ENCODE results near the gene APBB2. TPM values are rescaled to one million over a fixed set of nuclear protein-coding genes. Genes with fewer than 3 reads are reported as not detected.

APBB2 gene
- total and polyA plus RNA-seq, 2 of the 4 experiments (the other 2 are of a cell fraction) = 47.9 to 75.5 TPM

GRCh38 chr4:41124916-41125548, 89.3 kb downstream of the APBB2 start:
- no peak overlapping the region for H2BK15ac ChIP-seq (ENCODE audit: low read depth, low read length)
- no peak overlapping the region for H3K4me3 ChIP-seq (ENCODE audit: insufficient read depth, low read depth, low read length)
- dilution Hi-C loops (cut with HindIII; ENCODE audit: low sequenced_read_pairs, unreplicated experiment) = no loop called here
- CTCF ChIA-PET = no interaction called here
- H2AFZ ChIP-seq (replicated peaks; ENCODE audit: low read length, poor library complexity) = no peak overlapping the region
- no peak overlapping the region for H3K56ac ChIP-seq (ENCODE audit: extremely low read depth, insufficient read depth, low read length)
- no peak overlapping the region for H4K8ac ChIP-seq (ENCODE audit: low read depth in 2 of 2, low read length in 2 of 2)
- H3K4me2 ChIP-seq (ENCODE audit: low read depth, low read length) = no peak overlapping the region
- intact Hi-C loops (cut with micrococcal nuclease) = no loop called here
- H2BK20ac ChIP-seq (ENCODE audit: low read depth, low read length) = no peak overlapping the region
- no TSS peak for BruUV-seq (replicated peaks)
- DNase-seq = no peak
- H3K9me3 ChIP-seq (ENCODE audit: control insufficient read depth, insufficient read depth, low read length) = no peaks in the 10 kb centered on the region
- no peak overlapping the region for H2AK5ac ChIP-seq (ENCODE audit: low read depth, low read length)
- 100% methylated on average over 1 of the region's 3 CpGs; no CpG with 5 or more reads in 1 of the 2 experiments for WGBS, 2 experiments (ENCODE audit: extremely low coverage in 2 of 2, insufficient read length in 1 of 2)
- H4K5ac ChIP-seq (ENCODE audit: low read depth, low read length) = no peak overlapping the region
- H3K9ac ChIP-seq (ENCODE audit: low read depth, low read length) = no peak overlapping the region
- TF ChIP-seq NFE2L2 (IDR thresholded peaks at IDR 0.05; ENCODE audit: low read depth, low read length) = no peak
- TF ChIP-seq MAFK (IDR thresholded peaks at IDR 0.05; ENCODE audit: low read depth, low read length) = no peak
- no peak for TF ChIP-seq RCOR1 (IDR thresholded peaks at IDR 0.05; ENCODE audit: insufficient replicate concordance, low read length)
- no peak for TF ChIP-seq RAD21 (IDR thresholded peaks at IDR 0.05; ENCODE audit: low read length)
- no peak for TF ChIP-seq RFX5 (IDR thresholded peaks at IDR 0.05; ENCODE audit: low read depth, low read length)
- no peak for TF ChIP-seq USF2 (IDR thresholded peaks at IDR 0.05; ENCODE audit: low read depth, low read length)
- TF ChIP-seq POLR2A (IDR thresholded peaks at IDR 0.05; ENCODE audit: low read depth, low read length) = no peak
- no peak for TF ChIP-seq MAZ (IDR thresholded peaks at IDR 0.05; ENCODE audit: borderline replicate concordance, low read depth, low read length)
- POLR2A ChIA-PET (ENCODE audit: unreplicated experiment) = no interaction called here
- H3K27me3 ChIP-seq (ENCODE audit: control insufficient read depth, insufficient read depth, low read length) = no peaks in the 10 kb centered on the region
- H3K14ac ChIP-seq (replicated peaks; ENCODE audit: low read depth, low read length) = no peak overlapping the region
- H3K18ac ChIP-seq (ENCODE audit: low read depth, low read length) = no peak overlapping the region
- H4K91ac ChIP-seq (ENCODE audit: insufficient read depth, low read depth, low read length) = no peak overlapping the region
- H3K36me3 ChIP-seq (ENCODE audit: control insufficient read depth, insufficient read depth, low read length) = no peaks in the 10 kb centered on the region; the same call in 1 of the 2 replicates
- in situ Hi-C loops (cut with MboI; ENCODE audit: low sequenced_read_pairs) = no loop called here
- no peak overlapping the region for H2AK9ac ChIP-seq (replicated peaks; ENCODE audit: low read depth, low read length, poor library complexity)
- no peak; the same call in 1 of the 2 replicates for ATAC-seq (ENCODE audit: low read depth)
- H2BK5ac ChIP-seq (ENCODE audit: low read depth, low read length, poor library complexity, severe bottlenecking) = no peak overlapping the region
- H3K4me1 ChIP-seq (ENCODE audit: control insufficient read depth, insufficient read depth, low read length) = peaks cover 14% of the 10 kb centered on the region
- H3K23ac ChIP-seq (ENCODE audit: low read depth, low read length) = no peak overlapping the region
- H3K9me1 ChIP-seq (ENCODE audit: insufficient read depth, low read length) = peaks cover 8% of the 10 kb centered on the region
- H3K79me1 ChIP-seq (ENCODE audit: low read depth in 1 of 2, low read length in 2 of 2) = peaks cover 17 to 46% of the 10 kb centered on the region in 2 experiments; a peak in 3 of 4 replicates
- no peak overlapping the region for H2BK120ac ChIP-seq (ENCODE audit: low read depth, low read length)
- no peak overlapping the region for H3K27ac ChIP-seq (ENCODE audit: insufficient read depth, low read length)
- H4K20me1 ChIP-seq (ENCODE audit: insufficient read depth, low read length) = peaks cover 5% of the 10 kb centered on the region; the same call in 1 of the 2 replicates
- H3K4ac ChIP-seq (ENCODE audit: low read depth, low read length) = no peak overlapping the region

All from IMR-90 (cell line).